HG02870 (cell line): ENCODE data around the gene GABPA.
"Not testable (repeated sequence)": the region's sequence is repeated elsewhere in the genome, so short reads cannot be mapped to it uniquely, and the experiment has no call there.

ENCODE experiments used
- ATAC-seq: cut with Tn5 transposase; IDR thresholded peaks from one replicate; pipeline ENCODE4 v1.9.1; 2021; ENCODE audit warnings: mild to moderate bottlenecking, moderate library complexity; ENCODE audit not compliant: unreplicated experiment

GABPA gene

DNA sequence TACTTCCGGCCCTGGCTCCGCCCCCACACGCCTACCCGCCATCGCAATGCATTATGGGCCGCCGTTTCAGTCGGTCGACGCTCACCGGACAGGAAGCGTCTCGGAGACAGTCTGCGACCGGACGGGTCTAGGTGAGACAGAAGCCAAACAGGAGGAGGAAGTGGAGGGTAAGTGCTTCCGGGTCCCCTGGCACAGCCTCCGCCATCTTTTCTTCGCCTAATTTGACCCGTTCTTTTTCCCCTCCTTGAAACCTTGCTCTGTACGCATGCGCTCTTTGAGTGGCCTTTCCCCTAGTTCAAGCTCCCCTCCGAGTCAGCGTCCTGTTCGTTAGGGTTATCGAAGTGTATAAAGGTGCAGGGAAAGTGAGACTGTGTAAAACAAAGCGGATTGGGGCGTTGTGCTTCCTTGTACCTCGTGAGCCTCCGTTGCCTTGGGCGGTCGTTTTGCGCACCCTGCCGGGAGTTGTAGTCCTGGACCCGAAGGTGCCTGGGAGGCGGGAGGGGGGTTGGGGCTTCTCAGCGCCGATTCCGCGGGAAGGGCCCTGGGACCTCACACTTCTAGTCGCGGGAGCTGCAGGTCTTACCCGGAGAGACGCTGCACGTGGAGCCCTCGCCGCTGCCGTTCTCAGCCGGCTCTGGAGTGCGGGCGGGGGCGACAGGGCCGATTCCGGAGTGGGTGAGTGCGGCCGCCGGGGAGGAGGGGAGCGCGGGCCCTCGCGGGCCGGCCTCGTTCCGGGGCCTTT lies at the start of gene GABPA, which contains the start of gene ATP5PF:
Gene GABPA (plus strand): TSS at position 69 of the 742 bp plus-strand sequence. CDS start 6,627 bp downstream, outside the sequence.
Gene ATP5PF (minus strand): TSS at position 1 of the 742 bp plus-strand sequence. CDS start 5,110 bp downstream, outside the sequence.
- ATAC-seq = peak; percentile 87

- no peak for ATAC-seq
Measured at GRCh38 chr21:25687787-25688186, 47.0 kb upstream of the GABPA start.

DNA sequence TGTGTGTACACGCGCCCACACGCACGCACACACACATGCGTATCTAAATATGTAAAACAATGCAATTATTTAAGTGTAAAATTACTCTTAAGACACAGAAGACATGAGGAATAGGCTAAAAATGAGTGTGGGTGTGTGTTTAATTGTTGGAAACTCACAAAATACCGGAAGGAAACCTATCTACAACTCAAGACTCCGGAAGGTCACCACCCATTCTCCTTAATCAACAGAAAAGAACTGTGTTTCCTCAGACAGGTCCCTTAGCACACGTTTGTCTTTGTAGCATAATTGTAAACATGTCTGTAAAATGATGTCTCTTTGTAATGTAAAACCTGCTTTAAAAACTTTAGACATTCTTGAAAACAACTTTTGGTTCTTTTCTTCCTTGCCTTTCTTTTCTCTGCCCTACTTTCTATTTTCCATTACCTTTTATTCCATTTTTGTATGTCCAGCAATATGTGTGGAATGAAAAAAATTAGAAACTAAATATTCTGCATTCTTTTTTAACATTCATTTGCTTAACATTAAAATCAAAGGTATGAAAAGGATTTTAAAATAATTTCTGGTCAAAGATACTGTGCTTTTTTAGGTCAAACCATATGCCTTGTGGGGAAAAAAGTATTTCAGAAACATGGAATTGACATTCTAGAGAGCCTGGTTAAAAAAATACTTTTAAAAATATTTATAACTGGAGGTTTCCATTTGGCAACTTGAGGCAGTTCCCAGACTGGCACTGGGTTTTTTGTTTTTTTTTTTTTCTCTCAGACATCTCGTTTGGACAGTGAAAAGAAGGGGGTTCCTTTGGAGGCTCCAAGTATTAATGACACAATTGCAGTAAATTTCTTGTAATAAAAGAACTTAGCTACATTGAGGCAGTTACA lies 46.3 kb upstream of the GABPA start:
- ATAC-seq = no peak

- no peak for ATAC-seq
Measured at GRCh38 chr21:25689226-25689625, 45.5 kb upstream of the GABPA start.

DNA sequence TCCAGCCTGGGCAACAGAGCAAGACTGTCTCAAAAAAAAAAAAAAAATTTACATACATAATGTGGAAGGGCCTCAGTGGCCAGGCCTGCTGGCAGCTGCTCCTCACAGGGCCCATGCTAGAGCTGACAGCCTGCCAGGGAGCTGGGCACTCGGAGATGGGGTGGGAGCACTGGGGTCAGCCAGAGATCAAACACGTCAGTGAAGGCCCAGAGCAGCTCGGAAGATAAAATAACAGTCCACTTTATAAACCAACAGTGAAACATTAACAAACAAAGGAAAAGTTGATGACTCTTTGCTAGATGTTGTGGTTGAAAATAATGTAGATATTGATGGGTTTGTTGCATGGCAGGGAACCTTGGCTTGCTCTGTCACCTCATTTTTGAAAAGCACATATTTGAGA lies 42.8 kb upstream of the GABPA start:
- no peak for ATAC-seq

GRCh38 chr21:25695461-25695860 lies 39.3 kb upstream of the GABPA start:
- not testable (repeated sequence) for ATAC-seq

GRCh38 chr21:25700741-25701140 lies 34.0 kb upstream of the GABPA start:
- ATAC-seq = no peak

DNA sequence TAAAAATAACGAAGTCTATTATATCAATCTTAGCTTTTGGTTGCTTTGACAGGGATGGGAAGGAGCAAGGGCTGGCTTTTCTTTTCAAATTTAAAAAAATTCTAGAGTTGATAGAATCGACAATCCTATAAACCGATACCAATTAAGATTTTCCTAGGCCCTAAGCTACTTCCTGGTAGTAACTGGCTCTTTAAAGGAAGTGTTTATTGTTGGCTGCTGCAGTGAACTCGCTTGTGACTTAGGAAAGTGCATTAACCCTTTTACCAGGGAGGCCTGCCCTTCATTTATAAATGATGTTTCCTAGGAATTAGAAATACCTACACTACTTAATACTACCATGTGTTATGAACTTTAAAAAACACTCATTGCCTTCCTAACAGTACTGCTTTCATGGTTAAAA lies 33.2 kb upstream of the GABPA start:
- ATAC-seq = no peak

- ATAC-seq = no peak
Measured at GRCh38 chr21:25708467-25709065, 26.2 kb upstream of the GABPA start.

DNA sequence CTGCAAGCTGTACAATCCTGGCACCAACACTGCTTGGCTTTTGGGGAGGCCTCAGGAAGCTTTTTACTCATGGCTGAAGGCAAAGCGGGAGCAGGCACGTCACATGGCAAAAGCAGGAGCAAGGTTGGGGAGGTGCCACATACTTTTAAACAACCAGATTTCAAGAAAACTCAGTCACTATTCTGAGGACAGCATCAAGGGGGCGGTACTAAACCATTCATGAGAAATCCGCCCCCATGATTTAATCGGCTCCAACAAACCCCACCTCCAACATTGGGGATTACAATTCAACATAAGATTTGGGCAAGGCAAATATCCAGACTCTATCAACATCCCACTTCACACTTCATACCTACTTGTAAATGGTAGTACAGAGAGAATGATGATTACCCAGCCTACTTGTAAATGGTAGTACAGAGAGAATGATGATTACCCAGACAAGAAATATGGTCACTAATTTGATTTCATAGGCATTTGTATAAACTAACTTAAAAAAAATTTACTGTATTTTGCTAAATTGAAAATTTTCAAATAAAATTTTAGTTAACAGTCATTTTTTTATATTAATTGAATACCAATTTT lies 25.0 kb upstream of the GABPA start:
- no peak for ATAC-seq

GRCh38 chr21:25710550-25710949 lies 24.2 kb upstream of the GABPA start:
- no peak for ATAC-seq

DNA sequence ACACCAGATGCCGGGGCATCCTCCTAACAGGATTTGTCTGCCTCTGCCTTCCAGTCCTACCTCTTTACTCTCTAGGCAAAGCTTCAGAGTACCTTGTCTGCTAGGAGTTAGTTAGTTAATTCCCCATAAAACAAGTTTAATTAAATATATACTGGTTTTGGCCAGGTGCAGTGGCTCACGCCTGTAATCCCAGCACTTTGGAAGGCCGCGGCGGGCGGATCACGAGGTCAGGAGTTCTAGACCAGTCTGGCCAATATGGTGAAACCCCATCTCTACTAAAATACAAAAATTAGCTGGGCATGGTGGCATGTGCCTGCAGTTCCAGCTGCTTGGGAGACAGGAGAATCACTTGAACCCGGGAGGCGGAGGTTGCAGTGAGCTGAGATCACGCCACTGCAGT lies 20.7 kb upstream of the GABPA start:
- not testable (repeated sequence) for ATAC-seq

DNA sequence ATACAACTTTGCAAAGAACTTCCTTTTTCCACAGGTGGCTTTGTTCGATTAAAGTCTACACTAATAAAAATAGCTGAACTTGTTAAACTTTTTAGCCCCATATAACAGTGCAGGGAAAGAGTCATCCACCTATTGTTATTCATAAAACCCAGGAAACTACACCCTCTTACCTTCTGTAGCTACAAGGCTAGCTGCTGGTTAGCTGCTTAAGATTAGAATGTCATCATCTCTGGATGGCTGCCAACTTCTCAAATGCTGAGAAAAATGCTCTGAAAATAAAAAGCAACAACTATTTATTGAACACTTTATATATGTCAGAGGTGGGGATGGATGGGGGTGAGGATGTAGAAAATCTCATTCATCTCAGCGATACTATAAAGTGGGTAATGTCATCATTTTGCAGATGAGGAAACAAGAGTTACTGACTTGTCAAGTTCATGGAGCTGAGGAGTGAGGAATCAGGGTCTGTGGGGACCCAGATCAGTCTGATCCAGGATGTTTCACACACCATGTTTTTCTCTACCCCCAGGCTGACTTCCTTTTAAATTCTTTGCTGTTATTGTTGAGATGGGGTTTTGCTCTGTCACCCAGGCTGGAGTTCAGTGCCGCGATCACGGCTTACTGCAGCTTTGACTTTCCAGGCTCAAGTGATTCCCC lies 17.2 kb upstream of the GABPA start:
- no peak for ATAC-seq

DNA sequence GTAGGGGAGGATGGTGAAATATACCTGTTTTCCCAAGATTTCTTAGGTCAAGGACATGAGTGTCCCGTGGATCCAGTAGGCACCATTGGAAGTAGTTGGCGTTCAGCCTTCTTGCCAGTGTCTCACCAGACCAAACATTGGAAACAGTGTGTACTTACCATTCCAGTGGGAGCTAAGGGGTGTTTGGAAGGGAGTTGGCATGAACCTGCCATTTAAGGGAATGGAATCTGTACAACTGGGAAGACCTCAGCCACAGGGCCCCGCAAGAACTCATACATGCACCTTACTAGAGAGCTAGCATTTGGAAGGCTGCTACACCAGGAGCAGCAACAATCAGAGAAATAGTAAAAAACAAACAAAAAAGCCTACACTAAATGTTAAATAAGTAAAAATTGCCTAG lies 12.8 kb upstream of the GABPA start:
- ATAC-seq = no peak

DNA sequence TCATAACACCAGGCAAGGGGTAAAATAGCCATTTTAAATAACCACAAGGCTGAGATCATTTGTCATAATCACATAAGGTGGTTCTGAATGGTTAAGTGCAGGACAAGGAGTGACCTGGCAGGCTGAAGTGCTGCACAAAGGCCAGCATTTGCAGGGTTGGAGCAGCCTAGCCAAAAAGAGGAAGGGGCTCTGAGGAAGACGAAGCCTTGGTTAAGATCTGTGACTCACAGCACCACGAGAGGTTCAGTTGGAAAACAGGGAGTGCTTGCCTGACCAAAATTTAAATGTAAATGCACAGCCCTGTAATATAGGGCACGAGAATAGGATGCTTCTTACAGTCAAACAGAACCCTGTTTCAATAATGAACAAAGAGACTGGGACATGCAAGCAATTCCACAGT lies 12.1 kb upstream of the GABPA start:
- no peak for ATAC-seq

- no peak for ATAC-seq
Measured at GRCh38 chr21:25732091-25732760, 2.5 kb upstream of the GABPA start.

- peak; percentile 7 for ATAC-seq
Measured at GRCh38 chr21:25733859-25734653, 716 bp upstream of the GABPA start.

GRCh38 chr21:25734654-25734903 lies 193 bp upstream of the GABPA start:
- no peak for ATAC-seq
